ENCODE data around the gene WDR47. TPM values are rescaled to one million over a fixed set of nuclear protein-coding genes. Genes with fewer than 3 reads are reported as not detected.
"Not testable (repeated sequence)": the region's sequence is repeated elsewhere in the genome, so short reads cannot be mapped to it uniquely, and the experiment has no call there.

The WDR47 gene
- total and polyA plus RNA-seq, 4 donors, result 3.1 to 17.7 (median 11.2) TPM

DNA sequence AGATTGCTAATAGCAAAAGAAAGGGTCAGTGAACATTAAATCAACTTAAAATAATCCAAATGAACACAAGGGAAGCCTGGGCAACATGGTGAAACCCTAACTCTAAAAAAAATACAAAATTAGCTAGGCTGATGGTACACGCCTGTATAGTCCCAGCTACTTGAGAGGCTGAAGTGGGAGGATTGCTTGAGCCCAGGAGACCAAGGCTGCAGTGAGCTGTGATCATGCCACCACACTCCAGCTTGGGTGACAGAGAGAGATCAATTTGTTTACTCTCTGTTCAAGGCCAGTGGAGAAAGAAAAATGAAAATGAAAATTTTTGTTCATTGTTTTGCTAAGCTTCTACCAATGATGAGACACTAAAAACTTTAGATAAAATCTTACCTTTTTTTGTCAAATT lies 24.8 kb downstream of the WDR47 start:
- no peak overlapping the region for H3K4me3 ChIP-seq
- peaks cover 0 to 3% (median under 1%) of the 10 kb centered on the region in 4 donors for H3K9me3 ChIP-seq (ENCODE audit: control insufficient read depth in 4 of 4, insufficient read depth in 3 of 4, low read length in 3 of 4)
- H3K27me3 ChIP-seq (ENCODE audit: control insufficient read depth in 3 of 3, insufficient read depth in 3 of 3, low read length in 2 of 3), result no peaks in the 10 kb centered on the region
- H3K4me1 ChIP-seq (ENCODE audit: control insufficient read depth in 5 of 5, insufficient read depth in 5 of 5, low read length in 5 of 5), result no peaks in the 10 kb centered on the region
- no peak overlapping the region for H3K9ac ChIP-seq (ENCODE audit: insufficient read depth in 1 of 2, low read length in 2 of 2)
- H3K27ac ChIP-seq (ENCODE audit: low read depth in 1 of 2, low read length in 1 of 2), result no peak overlapping the region
- DNase-seq (no peak), ATAC-seq (ENCODE audit: insufficient read depth, low FRiP score) (no peak)
- TF ChIP-seq, protein P1, sequence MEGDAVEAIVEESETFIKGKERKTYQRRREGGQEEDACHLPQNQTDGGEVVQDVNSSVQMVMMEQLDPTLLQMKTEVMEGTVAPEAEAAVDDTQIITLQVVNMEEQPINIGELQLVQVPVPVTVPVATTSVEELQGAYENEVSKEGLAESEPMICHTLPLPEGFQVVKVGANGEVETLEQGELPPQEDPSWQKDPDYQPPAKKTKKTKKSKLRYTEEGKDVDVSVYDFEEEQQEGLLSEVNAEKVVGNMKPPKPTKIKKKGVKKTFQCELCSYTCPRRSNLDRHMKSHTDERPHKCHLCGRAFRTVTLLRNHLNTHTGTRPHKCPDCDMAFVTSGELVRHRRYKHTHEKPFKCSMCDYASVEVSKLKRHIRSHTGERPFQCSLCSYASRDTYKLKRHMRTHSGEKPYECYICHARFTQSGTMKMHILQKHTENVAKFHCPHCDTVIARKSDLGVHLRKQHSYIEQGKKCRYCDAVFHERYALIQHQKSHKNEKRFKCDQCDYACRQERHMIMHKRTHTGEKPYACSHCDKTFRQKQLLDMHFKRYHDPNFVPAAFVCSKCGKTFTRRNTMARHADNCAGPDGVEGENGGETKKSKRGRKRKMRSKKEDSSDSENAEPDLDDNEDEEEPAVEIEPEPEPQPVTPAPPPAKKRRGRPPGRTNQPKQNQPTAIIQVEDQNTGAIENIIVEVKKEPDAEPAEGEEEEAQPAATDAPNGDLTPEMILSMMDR (IDR thresholded peaks at IDR 0.05; ENCODE audit: control extremely low read depth, extremely low read depth), result no peak
- H3K36me3 ChIP-seq (ENCODE audit: control insufficient read depth in 4 of 4, insufficient read depth in 4 of 4, low read length in 4 of 4), result peaks cover 9 to 17% (median 15%) of the 10 kb centered on the region in 4 donors
- 97 to 100% methylated on average over 1 of the region's 1 CpG for WGBS, 2 donors

DNA sequence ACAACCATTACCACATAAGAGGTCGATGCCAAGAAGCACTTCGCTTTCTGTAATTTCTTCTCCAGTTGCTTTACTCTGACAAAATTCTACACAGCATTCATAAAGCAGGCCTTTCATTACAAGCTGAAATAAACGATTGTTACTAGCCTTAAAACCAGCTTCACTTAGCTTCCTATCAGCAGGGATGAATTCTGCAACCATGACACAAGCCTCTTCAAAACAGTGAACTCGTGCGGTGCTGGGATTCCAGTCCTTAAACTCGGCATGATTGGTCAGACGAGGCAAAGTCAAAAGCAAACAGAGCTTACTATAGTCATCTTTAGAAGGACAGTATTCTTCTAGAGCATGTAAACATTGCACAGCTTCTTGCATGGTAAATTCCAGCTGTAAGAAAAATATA lies 30.6 kb downstream of the WDR47 start:
- peaks cover 12 to 23% (median 14%) of the 10 kb centered on the region in 4 donors for H3K36me3 ChIP-seq (ENCODE audit: control insufficient read depth in 4 of 4, insufficient read depth in 4 of 4, low read length in 4 of 4)
- no peak overlapping the region for H3K9ac ChIP-seq (ENCODE audit: insufficient read depth in 1 of 2, low read length in 2 of 2)
- H3K4me1 ChIP-seq (ENCODE audit: control insufficient read depth in 5 of 5, insufficient read depth in 5 of 5, low read length in 5 of 5), result no peaks in the 10 kb centered on the region
- no peak for ATAC-seq (ENCODE audit: insufficient read depth, low FRiP score)
- no peak for DNase-seq
- TF ChIP-seq, protein P1 (IDR thresholded peaks at IDR 0.05; ENCODE audit: control extremely low read depth, extremely low read depth), result no peak
- no peaks in the 10 kb centered on the region for H3K9me3 ChIP-seq (ENCODE audit: control insufficient read depth in 4 of 4, insufficient read depth in 3 of 4, low read length in 3 of 4)
- 84 to 92% methylated on average over 7 of the region's 7 CpGs for WGBS, 2 donors
- H3K27me3 ChIP-seq (ENCODE audit: control insufficient read depth in 3 of 3, insufficient read depth in 3 of 3, low read length in 2 of 3), result no peaks in the 10 kb centered on the region
- no peak overlapping the region for H3K27ac ChIP-seq (ENCODE audit: low read depth in 1 of 2, low read length in 1 of 2)
- no peak overlapping the region for H3K4me3 ChIP-seq

DNA sequence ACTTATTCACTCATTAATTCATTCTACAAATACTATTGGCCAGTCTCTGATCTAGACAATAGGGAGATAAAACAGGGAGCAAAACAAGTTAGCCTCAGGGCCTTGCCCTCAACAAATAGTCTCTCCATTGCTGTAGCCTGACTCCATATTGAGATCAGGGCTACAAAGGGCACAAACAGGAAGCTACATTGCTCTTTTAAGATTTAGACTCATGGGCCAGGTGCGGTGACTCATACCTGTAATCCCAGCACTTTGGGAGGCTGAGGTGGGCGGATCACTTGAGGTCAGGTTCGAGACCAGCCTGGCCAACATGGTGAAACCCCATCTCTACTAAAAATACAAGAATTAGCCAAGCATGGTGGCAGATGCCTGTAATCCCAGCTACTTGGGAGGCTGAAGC lies 45.3 kb downstream of the WDR47 start:
- WGBS, 2 donors, result 94% methylated on average over 3 of the region's 3 CpGs
- not testable (repeated sequence) for H3K27ac ChIP-seq (ENCODE audit: low read depth in 1 of 2, low read length in 1 of 2); H3K9ac ChIP-seq (ENCODE audit: insufficient read depth in 1 of 2, low read length in 2 of 2); ATAC-seq (ENCODE audit: insufficient read depth, low FRiP score); DNase-seq; H3K27me3 ChIP-seq (ENCODE audit: control insufficient read depth in 3 of 3, insufficient read depth in 3 of 3, low read length in 2 of 3); H3K9me3 ChIP-seq (ENCODE audit: control insufficient read depth in 4 of 4, insufficient read depth in 3 of 4, low read length in 3 of 4); H3K4me1 ChIP-seq (ENCODE audit: control insufficient read depth in 5 of 5, insufficient read depth in 5 of 5, low read length in 5 of 5); H3K4me3 ChIP-seq
- H3K36me3 ChIP-seq (ENCODE audit: control insufficient read depth in 4 of 4, insufficient read depth in 4 of 4, low read length in 4 of 4), result peaks cover 8 to 32% (median 29%) of the 10 kb centered on the region in 4 donors

DNA sequence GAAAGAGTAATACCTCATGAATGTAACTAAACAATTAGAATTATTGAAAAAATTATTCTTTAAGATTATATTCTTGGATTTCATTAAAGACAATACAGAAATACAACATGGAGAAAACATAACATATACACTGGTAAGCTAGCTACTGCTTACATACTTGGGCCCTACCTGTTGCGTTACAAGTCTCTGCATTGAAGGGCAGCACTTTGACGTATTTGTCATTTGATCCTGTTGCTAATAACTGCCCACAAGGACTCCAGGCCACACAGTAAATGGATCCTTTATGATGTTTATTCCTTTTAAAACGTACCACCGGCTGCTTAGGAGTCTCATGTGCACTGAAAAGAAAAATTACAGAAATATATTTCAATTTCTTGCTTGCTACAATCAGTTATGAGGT lies 58.8 kb downstream of the WDR47 start:
- H3K27ac ChIP-seq (ENCODE audit: low read depth in 1 of 2, low read length in 1 of 2), result no peak overlapping the region
- H3K9me3 ChIP-seq (ENCODE audit: control insufficient read depth in 4 of 4, insufficient read depth in 3 of 4, low read length in 3 of 4), result no peaks in the 10 kb centered on the region
- TF ChIP-seq, protein P1 (IDR thresholded peaks at IDR 0.05; ENCODE audit: control extremely low read depth, extremely low read depth), result no peak
- WGBS, 2 donors, result 90 to 94% methylated on average over 4 of the region's 4 CpGs
- ATAC-seq (ENCODE audit: insufficient read depth, low FRiP score), result no peak
- H3K4me1 ChIP-seq (ENCODE audit: control insufficient read depth in 5 of 5, insufficient read depth in 5 of 5, low read length in 5 of 5), result peaks cover 0 to 3% (median 0%) of the 10 kb centered on the region in 5 donors
- no peak for DNase-seq
- H3K4me3 ChIP-seq, result no peak overlapping the region
- H3K9ac ChIP-seq (ENCODE audit: insufficient read depth in 1 of 2, low read length in 2 of 2), result no peak overlapping the region
- no peaks in the 10 kb centered on the region for H3K27me3 ChIP-seq (ENCODE audit: control insufficient read depth in 3 of 3, insufficient read depth in 3 of 3, low read length in 2 of 3)
- H3K36me3 ChIP-seq (ENCODE audit: control insufficient read depth in 4 of 4, insufficient read depth in 4 of 4, low read length in 4 of 4), result peaks cover 0 to 12% (median 5%) of the 10 kb centered on the region in 4 donors

Data from lung (tissue), 12 donors.